Colonic mucosa (tissue), 4 donors: ENCODE results near the gene DSCAML1. TPM values are rescaled to one million over a fixed set of nuclear protein-coding genes. Genes with fewer than 3 reads are reported as not detected.

ENCODE experiments used
- DNase-seq: peaks from one replicate; pipeline ENCODE4 v3.0.0-alpha.2; 2020
- H3K27ac ChIP-seq: fragments of 200-600 bp; one replicate; pipeline ENCODE4 v1.8.0; 2021
- H3K27me3 ChIP-seq: fragments of 200-600 bp; one replicate; pipeline ENCODE4 v1.8.0; 2021
- H3K36me3 ChIP-seq: fragments of 200-600 bp; one replicate; pipeline ENCODE4 v1.8.0; 2021
- H3K4me1 ChIP-seq: fragments of 200-600 bp; one replicate; pipeline ENCODE4 v1.8.0; 2021; ENCODE audit warnings: mild to moderate bottlenecking
- H3K4me3 ChIP-seq: fragments of 200-600 bp; one replicate; pipeline ENCODE4 v1.8.0; 2021
- H3K9ac ChIP-seq, 2 donors: one replicate each; pipeline ENCODE4 v1.7.0; 2013; ENCODE audit warnings: control low read depth in 2 of 2, low read depth in 2 of 2, low read length in 2 of 2
- H3K9me3 ChIP-seq: fragments of 200-600 bp; one replicate; pipeline ENCODE4 v1.8.0; 2021
- CTCF ChIP-seq: fragments of 200-600 bp; IDR thresholded peaks from one replicate; pipeline ENCODE4 v1.8.0; 2022; ENCODE audit warnings: antibody characterized with exemption, mild to moderate bottlenecking
- intact Hi-C: fragments of 100-400 bp; cut with DNase I; formaldehyde crosslinking; loops from one replicate; pipeline ENCODE4 v1.14.1; 2022
- total RNA-seq, 2 donors: library from RNA; stranded (reverse); fragmentation: NEBNext Ultra II Directional in 1 of 2; extraction: Animal tissue kit (Norgen Biotek cat#: 25700) in 1 of 2; gene quantifications; one replicate each; pipeline ENCODE4 v1.2.1, GENCODE V29; 2021
- donor health status: healthy.
- donor health status: DM: no; HTN: no; CAD: no.
- donor health status: DM: no; HTN: no; CAD: no.

DSCAML1 gene
- total RNA-seq, 2 donors from 2014 or later: 1.2 to 4.3 TPM

GRCh38 chr11:117502779-117503100 is 294.3 kb downstream of the DSCAML1 start:
- no peak for TF ChIP-seq CTCF

GRCh38 chr11:117502015-117502778 is 294.8 kb downstream of the DSCAML1 start:
- no peaks in the 10 kb centered on the region for H3K4me1 ChIP-seq
- no peak overlapping the region for H3K27ac ChIP-seq
- no peak overlapping the region for H3K4me3 ChIP-seq
- intact Hi-C loops: no loop called here
- H3K27me3 ChIP-seq: no peaks in the 10 kb centered on the region
- no peak overlapping the region for H3K9ac ChIP-seq
- no peak for DNase-seq
- no peaks in the 10 kb centered on the region for H3K36me3 ChIP-seq
- no peak for TF ChIP-seq CTCF
- no peaks in the 10 kb centered on the region for H3K9me3 ChIP-seq

More at GRCh38 chr11:117502779-117503100, 294.3 kb downstream of the DSCAML1 start:
- intact Hi-C loops: no loop called here
- no peak overlapping the region for H3K9ac ChIP-seq
- H3K4me3 ChIP-seq: no peak overlapping the region
- DNase-seq: no peak
- H3K27ac ChIP-seq: no peak overlapping the region
- H3K4me1 ChIP-seq: no peaks in the 10 kb centered on the region
- no peaks in the 10 kb centered on the region for H3K9me3 ChIP-seq
- H3K36me3 ChIP-seq: no peaks in the 10 kb centered on the region
- no peaks in the 10 kb centered on the region for H3K27me3 ChIP-seq

- H3K27me3 ChIP-seq: no peaks in the 10 kb centered on the region
- no peak overlapping the region for H3K27ac ChIP-seq
- H3K9ac ChIP-seq: no peak overlapping the region
- DNase-seq: no peak
- intact Hi-C loops: no loop called here
- no peaks in the 10 kb centered on the region for H3K9me3 ChIP-seq
- H3K4me1 ChIP-seq: no peaks in the 10 kb centered on the region
- no peak overlapping the region for H3K4me3 ChIP-seq
- H3K36me3 ChIP-seq: no peaks in the 10 kb centered on the region
- TF ChIP-seq CTCF: no peak
These were observed 295.6 kb downstream of the DSCAML1 start for GRCh38 chr11:117501237-117501898.

- DNase-seq: no peak
- no peaks in the 10 kb centered on the region for H3K4me1 ChIP-seq
- no peak overlapping the region for H3K4me3 ChIP-seq
- H3K27me3 ChIP-seq: no peaks in the 10 kb centered on the region
- H3K9me3 ChIP-seq: no peaks in the 10 kb centered on the region
- intact Hi-C loops: no loop called here
- no peak overlapping the region for H3K27ac ChIP-seq
- no peak for TF ChIP-seq CTCF
- H3K36me3 ChIP-seq: no peaks in the 10 kb centered on the region
- H3K9ac ChIP-seq: no peak overlapping the region
These were observed 298.2 kb downstream of the DSCAML1 start for GRCh38 chr11:117498791-117499190.

- H3K9ac ChIP-seq: no peak overlapping the region
- no peak for TF ChIP-seq CTCF
- H3K27me3 ChIP-seq: no peaks in the 10 kb centered on the region
- H3K36me3 ChIP-seq: no peaks in the 10 kb centered on the region
- no peak overlapping the region for H3K4me3 ChIP-seq
- intact Hi-C loops: no loop called here
- H3K9me3 ChIP-seq: no peaks in the 10 kb centered on the region
- DNase-seq: no peak
- H3K4me1 ChIP-seq: no peaks in the 10 kb centered on the region
- H3K27ac ChIP-seq: no peak overlapping the region
These were observed 299.6 kb downstream of the DSCAML1 start for GRCh38 chr11:117497206-117497951.
